NOMO-1 (cell line): ENCODE results near the gene ARL16.

ENCODE experiments used
- DNase-seq, 2 experiments: peaks; one replicate each; lab custom pipeline; 2025; ENCODE audit not compliant: unreplicated experiment in 2 of 2; lab: John Stamatoyannopoulos, UW

The ARL16 gene, protein sequence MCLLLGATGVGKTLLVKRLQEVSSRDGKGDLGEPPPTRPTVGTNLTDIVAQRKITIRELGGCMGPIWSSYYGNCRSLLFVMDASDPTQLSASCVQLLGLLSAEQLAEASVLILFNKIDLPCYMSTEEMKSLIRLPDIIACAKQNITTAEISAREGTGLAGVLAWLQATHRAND

GRCh38 chr17:81683584-81684441, at the start of gene ARL16, which contains the start of gene HGS:
ARL16 (minus strand) TSS chr17:81683797; CDS start chr17:81683753, 44 bp downstream.
HGS (plus strand) TSS chr17:81684011; CDS start chr17:81684067, 56 bp downstream.
- peak; percentile 98 to 99 for DNase-seq

DNA sequence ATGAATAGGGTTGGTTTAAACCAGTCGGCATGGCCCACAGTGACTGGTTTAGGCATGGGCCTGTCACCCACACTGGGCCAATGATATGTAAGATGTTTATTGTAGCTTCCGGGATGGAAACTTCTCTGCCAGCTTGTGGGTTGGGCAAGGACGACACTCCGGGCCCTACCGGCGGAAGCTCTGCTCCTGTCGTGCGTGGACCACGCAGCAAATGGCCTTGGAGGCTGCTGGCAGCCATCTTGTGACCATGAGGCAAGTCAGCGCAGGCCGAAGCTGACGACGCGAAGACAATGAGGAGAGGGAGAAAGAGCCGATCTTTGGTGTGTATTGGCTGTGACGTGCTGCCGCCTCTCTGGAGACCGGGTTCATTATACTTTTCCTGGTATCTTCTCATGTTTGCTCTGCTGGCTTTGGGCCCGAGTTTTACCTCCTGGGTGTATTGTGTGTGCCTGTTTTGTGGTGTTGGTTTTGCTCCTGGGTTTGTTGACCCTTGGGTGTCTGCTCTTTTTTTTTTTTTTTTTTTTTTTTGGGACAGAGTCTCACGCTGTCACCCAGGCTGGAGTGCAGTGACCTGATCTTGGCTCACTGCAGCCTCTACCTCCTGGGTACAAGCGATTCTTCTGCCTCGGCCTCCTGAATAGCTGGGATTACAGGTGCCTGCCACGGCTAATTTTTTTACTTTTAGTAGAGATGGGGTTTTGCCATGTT, 43.9 kb upstream of the ARL16 start:
- no peak for DNase-seq

DNA sequence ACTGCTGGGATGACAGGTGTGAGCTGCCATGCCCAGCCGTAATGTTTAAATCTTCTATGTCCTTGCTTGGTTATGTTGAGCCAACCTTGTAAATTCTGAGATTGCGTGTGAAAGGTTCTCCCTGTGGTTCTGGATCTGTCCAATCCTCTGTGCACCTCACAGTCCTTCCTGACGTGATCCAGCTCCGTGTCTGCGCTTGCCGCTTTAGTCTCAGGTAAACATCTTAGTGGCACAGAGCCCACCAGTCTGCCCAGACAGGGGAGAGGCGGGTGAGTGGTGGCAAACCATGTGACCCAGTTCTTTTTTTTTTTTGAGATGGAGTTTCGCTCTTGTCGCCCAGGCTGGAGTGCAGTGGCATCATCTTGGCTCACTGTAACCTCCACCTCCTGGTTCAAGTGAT, 42.4 kb upstream of the ARL16 start:
- DNase-seq, result no peak

GRCh38 chr17:81725439-81725838, 41.8 kb upstream of the ARL16 start:
- DNase-seq, result no peak

GRCh38 chr17:81723651-81724209, 40.1 kb upstream of the ARL16 start:
- no peak for DNase-seq

GRCh38 chr17:81722184-81723120, 38.9 kb upstream of the ARL16 start:
- DNase-seq, result no peak

DNA sequence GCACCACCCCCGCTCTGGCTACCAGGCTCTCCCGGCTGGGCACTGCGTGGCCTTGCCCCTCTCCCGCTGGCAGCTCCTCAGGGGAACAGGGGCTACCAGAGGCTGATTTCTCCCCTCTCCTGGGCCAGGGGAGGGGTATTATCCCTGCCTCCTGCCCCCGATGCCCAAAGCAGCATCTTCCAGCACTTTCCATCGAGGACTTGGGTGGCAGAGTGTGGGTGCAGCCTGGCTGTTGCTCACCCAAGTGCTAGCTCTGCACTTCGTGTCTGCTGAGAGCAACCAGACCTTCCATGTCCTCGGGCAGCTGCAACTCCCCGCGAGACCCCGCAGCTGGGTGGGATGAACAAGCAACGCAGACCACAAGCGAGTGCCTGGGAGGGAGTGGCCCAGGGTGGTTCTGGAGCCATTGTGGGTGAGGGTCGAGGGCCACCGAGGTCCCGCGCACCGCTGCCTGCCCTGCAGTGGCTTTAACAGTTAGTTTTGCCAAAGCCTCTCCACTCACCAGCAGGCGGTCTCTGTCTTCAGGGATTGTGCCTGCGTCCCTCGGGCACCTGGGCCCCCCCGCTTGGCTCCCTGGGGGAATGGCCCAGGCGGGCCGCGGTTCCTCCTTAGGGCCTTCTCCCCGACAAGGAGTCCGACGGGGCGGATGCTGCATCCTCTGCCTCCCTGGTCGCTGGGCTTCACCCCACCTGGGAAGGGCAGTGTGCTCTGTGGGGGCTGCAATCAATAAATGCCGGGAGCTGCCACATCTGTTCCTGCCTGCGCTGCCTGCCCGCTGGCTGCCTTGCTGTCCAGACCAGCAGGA, 36.9 kb upstream of the ARL16 start:
- DNase-seq, result no peak

GRCh38 chr17:81719410-81720266, 36.0 kb upstream of the ARL16 start:
- no peak for DNase-seq

DNA sequence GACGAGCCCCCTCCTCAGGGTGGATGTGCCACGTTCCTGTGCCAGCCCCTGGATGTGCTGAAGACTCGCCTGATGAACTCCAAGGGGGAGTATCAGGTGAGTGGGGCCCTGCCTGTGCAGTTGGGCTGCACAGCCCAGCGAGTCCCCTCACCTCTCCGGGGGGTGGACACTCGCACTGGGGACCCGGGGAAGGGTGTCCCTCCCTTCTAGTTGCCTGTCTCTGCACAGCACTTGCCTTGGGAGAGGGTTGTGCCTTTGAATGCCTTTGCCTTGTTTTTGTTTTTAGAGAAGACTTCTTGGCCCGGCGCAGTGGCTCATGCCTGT, 34.1 kb upstream of the ARL16 start:
- no peak for DNase-seq

GRCh38 chr17:81717049-81717765, 33.6 kb upstream of the ARL16 start:
- no peak for DNase-seq

DNA sequence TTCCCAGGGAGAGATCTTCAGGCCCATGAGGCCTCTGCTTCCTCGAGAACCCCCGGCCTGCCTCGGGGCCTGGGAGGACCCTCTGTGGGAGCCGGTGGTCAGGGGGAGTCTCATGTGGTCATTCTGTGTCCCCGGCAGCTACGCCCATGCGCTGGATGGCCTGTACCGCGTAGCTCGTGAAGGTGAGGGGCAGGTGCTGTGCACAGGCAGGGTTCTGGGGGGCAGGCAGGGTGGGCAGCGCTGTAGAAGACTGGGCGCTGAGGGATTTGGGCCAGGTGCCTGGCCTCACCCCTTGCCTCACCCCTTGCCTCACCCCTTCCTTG, 33.0 kb upstream of the ARL16 start:
- DNase-seq, result no peak

DNA sequence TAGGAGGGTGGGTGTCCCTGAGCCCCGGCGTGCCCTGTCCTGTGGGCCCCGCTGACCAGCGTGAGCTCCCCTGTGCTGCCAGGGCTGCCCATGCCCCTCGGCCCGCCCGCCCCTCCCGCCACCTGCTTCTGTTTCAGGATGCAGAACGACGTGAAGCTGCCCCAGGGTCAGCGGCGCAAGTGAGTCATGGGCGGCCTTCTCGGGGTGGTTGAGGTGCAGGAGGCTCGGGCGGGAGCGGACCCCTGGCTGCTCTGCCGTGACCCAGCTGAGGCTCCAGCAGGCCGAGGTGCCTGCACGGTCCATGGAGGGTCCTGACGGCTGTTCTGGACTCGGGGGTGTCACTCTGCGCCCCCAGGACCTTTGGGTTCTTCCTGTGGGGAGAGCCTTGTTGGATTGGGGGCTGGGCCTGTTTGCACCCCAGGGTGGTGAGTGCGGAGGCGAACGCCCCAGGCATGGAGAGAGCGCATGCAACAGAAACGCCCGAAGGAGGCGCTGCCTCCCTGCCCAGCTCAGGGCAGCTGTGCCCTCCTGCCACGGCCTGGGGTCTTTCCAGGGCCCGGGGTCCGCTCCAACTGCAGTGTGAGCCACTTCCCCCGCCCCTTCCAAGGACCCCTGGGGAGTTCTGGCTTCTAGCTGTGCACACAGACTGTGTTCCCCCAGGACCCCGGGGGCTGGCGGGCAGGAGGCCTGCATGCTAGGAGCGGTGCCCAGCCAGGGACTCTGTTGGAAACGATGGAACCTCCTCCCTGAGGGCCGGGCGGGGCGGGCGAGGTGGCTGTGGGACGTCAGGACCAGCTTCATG, 32.5 kb upstream of the ARL16 start:
- DNase-seq, result no peak

- DNase-seq, result no peak
Observed at GRCh38 chr17:81715107-81715871, 31.7 kb upstream of the ARL16 start.

DNA sequence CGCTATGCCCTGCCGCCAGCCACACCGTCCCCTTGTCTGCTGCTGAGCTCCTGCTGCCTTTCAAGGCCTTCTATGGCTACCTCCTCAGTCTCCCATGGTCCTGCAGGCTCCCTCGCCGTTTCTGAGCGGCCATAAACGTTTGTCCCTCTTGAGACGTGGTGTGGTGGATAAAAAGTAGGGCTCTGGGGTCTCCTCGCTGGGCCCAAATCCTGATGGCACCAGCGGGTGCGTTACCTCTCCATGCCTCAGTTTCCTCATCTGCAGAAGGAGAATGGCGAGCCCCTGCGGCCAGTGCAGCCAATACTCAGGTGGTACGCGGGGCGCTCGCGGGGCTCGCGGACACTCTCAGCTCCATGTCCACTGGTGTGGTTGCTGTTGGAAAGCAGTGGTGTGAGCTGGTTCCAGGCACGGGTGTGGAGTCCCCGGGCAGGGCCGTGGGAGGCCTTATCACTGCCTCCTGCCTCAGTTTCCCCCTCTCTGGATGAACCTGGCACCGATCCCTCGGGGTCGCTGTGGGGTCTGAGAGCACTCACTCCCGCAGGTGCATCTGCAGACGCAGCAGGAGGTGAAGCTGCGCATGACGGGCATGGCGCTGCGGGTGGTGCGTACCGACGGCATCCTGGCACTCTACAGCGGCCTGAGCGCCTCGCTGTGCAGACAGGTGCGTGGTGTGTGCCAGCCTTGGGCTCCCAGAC, 31.0 kb upstream of the ARL16 start:
- no peak for DNase-seq

GRCh38 chr17:81713556-81714411, 30.2 kb upstream of the ARL16 start:
- no peak for DNase-seq
